ENCODE results near the gene GTPBP1. TPM values are rescaled to one million over a fixed set of nuclear protein-coding genes. Genes with fewer than 3 reads are reported as not detected.

The GTPBP1 gene
- total RNA-seq, 1 donor from 2014 or later: 49.8 TPM

DNA sequence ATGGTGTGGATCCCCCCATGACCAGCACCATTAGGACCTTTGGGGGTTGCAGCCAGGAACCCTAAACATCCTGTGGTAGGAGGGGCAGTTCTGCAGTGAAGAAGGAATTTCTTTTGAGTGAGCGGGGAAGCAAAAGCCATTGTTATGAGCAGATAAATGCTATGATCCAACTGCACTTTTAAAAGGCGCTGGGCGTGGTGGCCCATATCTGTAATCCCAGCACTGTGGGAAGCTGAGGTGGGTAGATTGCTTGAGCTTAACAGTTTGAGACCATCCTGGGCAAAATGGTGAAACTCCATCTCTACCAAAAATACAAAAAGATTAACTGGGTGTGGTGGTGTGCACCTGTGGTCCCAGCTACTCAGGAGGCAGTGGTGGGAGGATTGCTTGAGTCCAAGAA, 29.9 kb upstream of the GTPBP1 start:
- H3K4me3 Mint-ChIP-seq (ENCODE audit: unreplicated experiment): no peak overlapping the region
- FAIRE-seq: no peak
- Histone ChIP-seq H3K4me3 (ENCODE audit: insufficient read depth, low read depth, low read length) (no peak overlapping the region), H3K4me2 (ENCODE audit: low read length) (no peak overlapping the region), H3K27me3 (ENCODE audit: insufficient read depth, low read length) (no peaks in the 10 kb centered on the region), H3K27ac (ENCODE audit: low read depth, low read length) (no peak overlapping the region), H3K4me1 (ENCODE audit: insufficient read depth, low read length) (no peaks in the 10 kb centered on the region), H3K36me3 (ENCODE audit: insufficient read depth, low read length) (peaks cover 6% of the 10 kb centered on the region), H4K20me1 (ENCODE audit: insufficient read depth, low read length) (no peaks in the 10 kb centered on the region), H3K9ac (ENCODE audit: low read length) (no peak overlapping the region), H3K9me3 (ENCODE audit: insufficient read depth, low read depth, low read length) (no peaks in the 10 kb centered on the region), H3K79me2 (ENCODE audit: insufficient read depth, low read length) (no peaks in the 10 kb centered on the region), H2AFZ (ENCODE audit: low read depth, low read length) (no peak overlapping the region)
- H3K4me1 Mint-ChIP-seq (ENCODE audit: low read depth, unreplicated experiment): no peaks in the 10 kb centered on the region
- TF ChIP-seq, protein P1, sequence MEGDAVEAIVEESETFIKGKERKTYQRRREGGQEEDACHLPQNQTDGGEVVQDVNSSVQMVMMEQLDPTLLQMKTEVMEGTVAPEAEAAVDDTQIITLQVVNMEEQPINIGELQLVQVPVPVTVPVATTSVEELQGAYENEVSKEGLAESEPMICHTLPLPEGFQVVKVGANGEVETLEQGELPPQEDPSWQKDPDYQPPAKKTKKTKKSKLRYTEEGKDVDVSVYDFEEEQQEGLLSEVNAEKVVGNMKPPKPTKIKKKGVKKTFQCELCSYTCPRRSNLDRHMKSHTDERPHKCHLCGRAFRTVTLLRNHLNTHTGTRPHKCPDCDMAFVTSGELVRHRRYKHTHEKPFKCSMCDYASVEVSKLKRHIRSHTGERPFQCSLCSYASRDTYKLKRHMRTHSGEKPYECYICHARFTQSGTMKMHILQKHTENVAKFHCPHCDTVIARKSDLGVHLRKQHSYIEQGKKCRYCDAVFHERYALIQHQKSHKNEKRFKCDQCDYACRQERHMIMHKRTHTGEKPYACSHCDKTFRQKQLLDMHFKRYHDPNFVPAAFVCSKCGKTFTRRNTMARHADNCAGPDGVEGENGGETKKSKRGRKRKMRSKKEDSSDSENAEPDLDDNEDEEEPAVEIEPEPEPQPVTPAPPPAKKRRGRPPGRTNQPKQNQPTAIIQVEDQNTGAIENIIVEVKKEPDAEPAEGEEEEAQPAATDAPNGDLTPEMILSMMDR (IDR thresholded peaks at IDR 0.05; ENCODE audit: insufficient read depth, low read depth, low read length): no peak
- no peak for TF ChIP-seq EZH2 (IDR thresholded peaks at IDR 0.05; ENCODE audit: insufficient read depth, low read length)
- no peaks in the 10 kb centered on the region for H3K27me3 Mint-ChIP-seq (ENCODE audit: low read depth, unreplicated experiment)
- DNase-seq (ENCODE audit: low read depth): no peak
- H3K27ac Mint-ChIP-seq (ENCODE audit: unreplicated experiment): no peak overlapping the region
- peaks cover 19% of the 10 kb centered on the region for H3K36me3 Mint-ChIP-seq (ENCODE audit: low read depth, unreplicated experiment)
- H3K9me3 Mint-ChIP-seq (ENCODE audit: unreplicated experiment): no peaks in the 10 kb centered on the region

DNA sequence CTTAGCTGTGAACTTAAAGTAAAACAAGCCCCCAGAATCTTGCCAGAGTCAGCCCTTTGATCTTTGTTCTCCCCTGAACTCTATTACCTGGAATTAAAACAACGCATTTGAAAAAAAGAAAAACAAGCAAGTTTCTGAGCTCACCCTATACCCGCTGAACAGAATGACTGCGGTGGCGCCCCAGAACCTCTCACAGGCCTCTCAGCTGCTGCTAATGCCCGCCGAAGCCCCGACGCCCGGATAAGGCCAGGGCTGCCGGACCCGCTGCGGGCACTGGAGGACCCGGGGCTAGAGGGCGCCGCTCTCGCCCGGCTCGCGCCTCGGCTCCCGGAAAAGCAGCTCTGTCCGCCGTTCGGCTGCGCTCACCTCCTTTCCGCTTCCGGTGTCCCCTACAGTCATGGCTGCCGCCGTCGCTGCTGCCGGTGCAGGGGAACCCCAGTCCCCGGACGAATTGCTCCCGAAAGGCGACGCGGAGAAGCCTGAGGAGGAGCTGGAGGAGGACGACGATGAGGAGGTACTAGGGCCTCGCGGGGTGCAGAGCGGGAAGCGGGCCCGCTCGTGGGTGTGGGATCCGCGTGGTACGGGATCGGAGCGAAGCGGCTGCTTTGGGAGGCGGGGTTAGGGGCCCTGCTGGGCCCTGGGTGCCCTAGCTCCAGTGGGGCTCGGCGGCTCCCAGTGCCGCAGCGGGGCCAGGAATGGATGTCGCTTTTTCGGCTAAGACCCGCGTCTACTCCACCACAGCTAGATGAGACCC, 24.0 kb upstream of the GTPBP1 start, which contains the start of gene TOMM22:
Gene TOMM22 (plus strand): TSS at position 376 of the 754 bp plus-strand sequence. CDS start 22 bp downstream, at position 398.
- Histone ChIP-seq H3K4me3 (ENCODE audit: insufficient read depth, low read depth, low read length) (peak within 1 kb of the TSS; percentile 94), H3K4me2 (ENCODE audit: low read length) (peak within 1 kb of the TSS; percentile 95), H3K79me2 (ENCODE audit: insufficient read depth, low read length) (peaks cover 20% of the 10 kb centered on the region), H3K4me1 (ENCODE audit: insufficient read depth, low read length) (peaks cover 10% of the 10 kb centered on the region), H2AFZ (ENCODE audit: low read depth, low read length) (peak within 1 kb of the TSS; percentile 100), H3K27ac (ENCODE audit: low read depth, low read length) (peak within 1 kb of the TSS; percentile 76), H3K9me3 (ENCODE audit: insufficient read depth, low read depth, low read length) (no peaks in the 10 kb centered on the region), H3K27me3 (ENCODE audit: insufficient read depth, low read length) (no peaks in the 10 kb centered on the region), H4K20me1 (ENCODE audit: insufficient read depth, low read length) (no peaks in the 10 kb centered on the region), H3K36me3 (ENCODE audit: insufficient read depth, low read length) (peaks cover 19% of the 10 kb centered on the region), H3K9ac (ENCODE audit: low read length) (peak within 1 kb of the TSS; percentile 94)
- peaks cover 20% of the 10 kb centered on the region for H3K36me3 Mint-ChIP-seq (ENCODE audit: low read depth, unreplicated experiment)
- H3K4me1 Mint-ChIP-seq (ENCODE audit: low read depth, unreplicated experiment): peaks cover 2% of the 10 kb centered on the region
- TF ChIP-seq, protein P1 (IDR thresholded peaks at IDR 0.05; ENCODE audit: insufficient read depth, low read depth, low read length): peak; percentile 45
- TF ChIP-seq EZH2 (IDR thresholded peaks at IDR 0.05; ENCODE audit: insufficient read depth, low read length): no peak
- DNase-seq (ENCODE audit: low read depth): peak; percentile 75
- H3K27me3 Mint-ChIP-seq (ENCODE audit: low read depth, unreplicated experiment): no peaks in the 10 kb centered on the region
- H3K27ac Mint-ChIP-seq (ENCODE audit: unreplicated experiment): peak within 1 kb of the TSS; percentile 92
- H3K9me3 Mint-ChIP-seq (ENCODE audit: unreplicated experiment): no peaks in the 10 kb centered on the region
- peak within 1 kb of the TSS; percentile 98 for H3K4me3 Mint-ChIP-seq (ENCODE audit: unreplicated experiment)
- FAIRE-seq: no peak

DNA sequence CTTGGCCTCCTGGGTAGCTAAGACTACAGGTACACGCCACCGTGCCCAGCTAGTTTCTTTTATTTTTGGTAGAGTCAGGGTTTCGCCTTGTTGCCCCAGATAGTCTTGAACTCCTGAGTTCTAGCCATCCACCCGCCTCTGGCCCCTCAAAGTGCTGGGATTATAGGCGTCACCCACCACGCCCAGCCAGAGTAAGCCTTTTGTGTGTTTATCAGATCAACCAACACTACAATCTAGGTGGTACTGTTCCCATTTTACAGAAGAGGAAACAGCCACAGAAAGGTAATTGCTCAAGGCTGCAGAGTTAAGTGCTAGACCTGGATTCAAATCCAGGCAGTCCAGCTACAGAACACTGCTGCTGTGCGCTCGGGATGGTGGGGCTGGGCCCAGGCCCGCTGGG, 20.8 kb upstream of the GTPBP1 start:
- Histone ChIP-seq H3K9me3 (ENCODE audit: insufficient read depth, low read depth, low read length) (no peaks in the 10 kb centered on the region), H3K27me3 (ENCODE audit: insufficient read depth, low read length) (no peaks in the 10 kb centered on the region), H3K36me3 (ENCODE audit: insufficient read depth, low read length) (peaks cover 41% of the 10 kb centered on the region), H4K20me1 (ENCODE audit: insufficient read depth, low read length) (peaks cover 24% of the 10 kb centered on the region), H3K4me2 (ENCODE audit: low read length) (no peak overlapping the region), H2AFZ (ENCODE audit: low read depth, low read length) (no peak overlapping the region), H3K4me3 (ENCODE audit: insufficient read depth, low read depth, low read length) (no peak overlapping the region), H3K4me1 (ENCODE audit: insufficient read depth, low read length) (peaks cover 10% of the 10 kb centered on the region), H3K9ac (ENCODE audit: low read length) (no peak overlapping the region), H3K79me2 (ENCODE audit: insufficient read depth, low read length) (peaks cover 35% of the 10 kb centered on the region), H3K27ac (ENCODE audit: low read depth, low read length) (no peak overlapping the region)
- Mint-ChIP-seq H3K27ac (ENCODE audit: unreplicated experiment) (no peak overlapping the region), H3K36me3 (ENCODE audit: low read depth, unreplicated experiment) (peaks cover 20% of the 10 kb centered on the region), H3K4me3 (ENCODE audit: unreplicated experiment) (no peak overlapping the region), H3K27me3 (ENCODE audit: low read depth, unreplicated experiment) (no peaks in the 10 kb centered on the region), H3K4me1 (ENCODE audit: low read depth, unreplicated experiment) (peaks cover 2% of the 10 kb centered on the region), H3K9me3 (ENCODE audit: unreplicated experiment) (no peaks in the 10 kb centered on the region)
- DNase-seq (ENCODE audit: low read depth) (no peak), FAIRE-seq (no peak)
- TF ChIP-seq, protein P1 (IDR thresholded peaks at IDR 0.05; ENCODE audit: insufficient read depth, low read depth, low read length): no peak
- TF ChIP-seq EZH2 (IDR thresholded peaks at IDR 0.05; ENCODE audit: insufficient read depth, low read length): no peak
